ENCODE measurements around the gene TESK2.

DNA sequence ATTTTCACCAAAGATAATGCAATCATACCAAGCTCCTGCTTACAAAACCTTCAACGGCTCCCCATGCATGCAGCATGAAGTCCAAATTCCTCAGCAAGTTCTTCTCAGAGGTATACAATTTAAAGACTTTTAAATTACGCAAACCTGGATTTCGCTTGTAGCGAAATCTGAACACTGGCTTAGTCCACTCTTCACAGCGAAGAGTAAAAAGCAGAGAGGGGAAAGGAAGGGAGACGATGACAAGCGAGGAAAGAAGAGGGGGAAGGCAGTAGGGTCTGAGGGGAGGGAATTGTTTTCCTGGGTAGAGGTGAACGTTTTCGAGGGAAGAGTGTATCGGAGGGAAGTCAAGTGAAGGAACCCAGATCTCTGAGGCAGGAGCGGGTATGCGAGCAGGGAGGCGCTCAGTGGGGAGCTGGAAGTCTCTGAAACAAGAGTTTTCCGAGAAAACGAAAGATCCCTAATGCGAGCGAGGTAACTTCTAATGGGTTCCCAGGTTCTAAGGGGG lies 790 bp downstream of the TESK2 start:
- TF ChIP-seq, protein P1, sequence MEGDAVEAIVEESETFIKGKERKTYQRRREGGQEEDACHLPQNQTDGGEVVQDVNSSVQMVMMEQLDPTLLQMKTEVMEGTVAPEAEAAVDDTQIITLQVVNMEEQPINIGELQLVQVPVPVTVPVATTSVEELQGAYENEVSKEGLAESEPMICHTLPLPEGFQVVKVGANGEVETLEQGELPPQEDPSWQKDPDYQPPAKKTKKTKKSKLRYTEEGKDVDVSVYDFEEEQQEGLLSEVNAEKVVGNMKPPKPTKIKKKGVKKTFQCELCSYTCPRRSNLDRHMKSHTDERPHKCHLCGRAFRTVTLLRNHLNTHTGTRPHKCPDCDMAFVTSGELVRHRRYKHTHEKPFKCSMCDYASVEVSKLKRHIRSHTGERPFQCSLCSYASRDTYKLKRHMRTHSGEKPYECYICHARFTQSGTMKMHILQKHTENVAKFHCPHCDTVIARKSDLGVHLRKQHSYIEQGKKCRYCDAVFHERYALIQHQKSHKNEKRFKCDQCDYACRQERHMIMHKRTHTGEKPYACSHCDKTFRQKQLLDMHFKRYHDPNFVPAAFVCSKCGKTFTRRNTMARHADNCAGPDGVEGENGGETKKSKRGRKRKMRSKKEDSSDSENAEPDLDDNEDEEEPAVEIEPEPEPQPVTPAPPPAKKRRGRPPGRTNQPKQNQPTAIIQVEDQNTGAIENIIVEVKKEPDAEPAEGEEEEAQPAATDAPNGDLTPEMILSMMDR (conservative IDR thresholded peaks at IDR 0.05; ENCODE audit: low read length), result no peak
- no peak for TF ChIP-seq EZH2phosphoT487 (IDR thresholded peaks at IDR 0.05; ENCODE audit: borderline replicate concordance)
